ENCODE results near the gene GOLGA6L25.
"Not testable (repeated sequence)": the region's sequence is repeated elsewhere in the genome, so short reads cannot be mapped to it uniquely, and the experiment has no call there.

The GOLGA6L25 gene

GRCh38 chr15:28553268-28553667 lies at the start of gene GOLGA6L25:
GOLGA6L25 (plus strand) TSS chr15:28553568; CDS start chr15:28553629, 61 bp downstream.
- not testable (repeated sequence) for DNase-seq (ENCODE audit: low read depth)

GRCh38 chr15:28508217-28508889 lies 45.0 kb upstream of the GOLGA6L25 start:
- DNase-seq (ENCODE audit: low read depth): not testable (repeated sequence)

GRCh38 chr15:28514128-28514527 lies 39.2 kb upstream of the GOLGA6L25 start:
- not testable (repeated sequence) for DNase-seq (ENCODE audit: low read depth)

- DNase-seq (ENCODE audit: low read depth): not testable (repeated sequence)
Observed at GRCh38 chr15:28515208-28515607, 38.2 kb upstream of the GOLGA6L25 start.

- not testable (repeated sequence) for DNase-seq (ENCODE audit: low read depth)
Observed at GRCh38 chr15:28532954-28533353, 20.4 kb upstream of the GOLGA6L25 start, which contains the start of gene GOLGA8G. GOLGA8G (minus strand) TSS chr15:28532971; CDS start chr15:28532909, 62 bp downstream.

- DNase-seq (ENCODE audit: low read depth): not testable (repeated sequence)
Observed at GRCh38 chr15:28573351-28573750, 20.0 kb downstream of the GOLGA6L25 start.

- not testable (repeated sequence) for DNase-seq (ENCODE audit: low read depth)
Observed at GRCh38 chr15:28588977-28589606, 35.7 kb downstream of the GOLGA6L25 start.

- DNase-seq (ENCODE audit: low read depth): not testable (repeated sequence)
Observed at GRCh38 chr15:28589769-28590168, 36.4 kb downstream of the GOLGA6L25 start.

- DNase-seq (ENCODE audit: low read depth): not testable (repeated sequence)
Observed at GRCh38 chr15:28592395-28592794, 39.0 kb downstream of the GOLGA6L25 start.

GRCh38 chr15:28593424-28594129 lies 40.2 kb downstream of the GOLGA6L25 start:
- not testable (repeated sequence) for DNase-seq (ENCODE audit: low read depth)

- DNase-seq (ENCODE audit: low read depth): not testable (repeated sequence)
Observed at GRCh38 chr15:28597471-28597870, 44.1 kb downstream of the GOLGA6L25 start.

GRCh38 chr15:28598209-28598608 lies 44.8 kb downstream of the GOLGA6L25 start:
- not testable (repeated sequence) for DNase-seq (ENCODE audit: low read depth)

- DNase-seq (ENCODE audit: low read depth): not testable (repeated sequence)
Observed at GRCh38 chr15:28602152-28602551, 48.8 kb downstream of the GOLGA6L25 start.
